SK-N-DZ (cell line): ENCODE results near the gene EPB41L2.
"Not testable (repeated sequence)": the region's sequence is repeated elsewhere in the genome, so short reads cannot be mapped to it uniquely, and the experiment has no call there.

Source experiments
- DNase-seq: peaks from one replicate; pipeline ENCODE4 v3.0.0-alpha.2; 2015; ENCODE audit warnings: low spot score

EPB41L2 gene

GRCh38 chr6:131037194-131037897 lies 25.7 kb downstream of the EPB41L2 start:
- DNase-seq: no peak

GRCh38 chr6:131036601-131037000 lies 26.4 kb downstream of the EPB41L2 start:
- no peak for DNase-seq

DNA sequence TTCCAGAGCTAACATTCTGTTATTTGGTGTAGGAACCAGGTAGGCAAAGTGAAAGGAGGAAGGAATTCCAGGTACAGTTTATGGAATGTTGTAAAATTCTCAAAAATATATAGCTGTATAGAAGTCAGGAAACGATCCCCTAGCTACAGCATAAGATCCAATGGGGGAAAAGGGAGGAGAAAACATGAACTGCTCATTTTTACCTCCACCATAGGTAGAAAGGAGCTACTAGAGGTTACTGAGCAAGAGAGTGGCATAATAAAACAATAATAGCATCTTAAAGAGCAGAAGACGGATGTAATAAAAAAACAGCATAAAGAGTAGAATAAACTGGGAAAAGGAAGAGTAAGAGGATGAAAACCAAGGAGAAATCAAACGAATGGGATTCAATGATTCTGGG lies 26.9 kb downstream of the EPB41L2 start:
- no peak for DNase-seq

GRCh38 chr6:131035582-131035981 lies 27.5 kb downstream of the EPB41L2 start:
- no peak for DNase-seq

- no peak for DNase-seq
Measured at GRCh38 chr6:131033631-131034030, 29.4 kb downstream of the EPB41L2 start.

GRCh38 chr6:131029626-131030297 lies 33.3 kb downstream of the EPB41L2 start:
- no peak for DNase-seq

- DNase-seq: no peak
Measured at GRCh38 chr6:131027326-131027725, 35.7 kb downstream of the EPB41L2 start.

DNA sequence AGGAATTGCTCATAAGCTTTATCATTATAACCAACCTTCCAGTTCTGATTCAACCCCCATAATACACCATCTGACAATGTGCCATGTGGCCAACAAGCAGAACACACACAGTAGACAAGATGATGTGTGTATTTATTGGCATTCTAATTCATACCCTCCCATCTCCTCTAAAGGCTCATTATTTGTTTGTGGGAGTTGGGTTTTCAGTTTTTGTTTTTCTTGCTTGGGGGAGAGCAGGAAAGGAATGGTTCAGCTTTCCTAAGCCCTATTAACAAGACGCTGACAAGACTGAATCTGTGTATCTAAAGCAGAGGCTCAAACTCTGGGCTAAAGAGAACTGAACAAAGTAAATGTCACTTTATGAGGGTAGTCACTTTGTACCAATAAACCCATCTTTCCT lies 36.8 kb downstream of the EPB41L2 start:
- no peak for DNase-seq

DNA sequence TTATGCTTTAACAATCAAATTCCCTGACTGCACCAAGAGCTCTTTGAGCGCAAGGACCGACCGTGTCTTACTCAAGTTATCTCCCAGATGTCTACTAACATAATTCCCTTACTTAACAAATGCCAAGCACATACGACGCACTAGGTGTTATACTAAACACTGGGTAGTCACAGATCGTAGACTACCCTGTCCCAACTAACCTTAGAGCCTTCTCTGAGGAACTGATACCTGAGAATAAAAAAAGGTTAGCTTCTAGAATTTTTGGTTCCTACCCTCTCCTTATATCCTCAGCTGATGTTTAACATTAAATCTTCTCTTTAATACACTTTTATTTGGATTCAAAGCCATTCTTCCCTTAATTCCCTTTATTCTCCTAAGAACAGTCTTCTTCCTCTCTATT lies 38.5 kb downstream of the EPB41L2 start:
- DNase-seq: no peak

DNA sequence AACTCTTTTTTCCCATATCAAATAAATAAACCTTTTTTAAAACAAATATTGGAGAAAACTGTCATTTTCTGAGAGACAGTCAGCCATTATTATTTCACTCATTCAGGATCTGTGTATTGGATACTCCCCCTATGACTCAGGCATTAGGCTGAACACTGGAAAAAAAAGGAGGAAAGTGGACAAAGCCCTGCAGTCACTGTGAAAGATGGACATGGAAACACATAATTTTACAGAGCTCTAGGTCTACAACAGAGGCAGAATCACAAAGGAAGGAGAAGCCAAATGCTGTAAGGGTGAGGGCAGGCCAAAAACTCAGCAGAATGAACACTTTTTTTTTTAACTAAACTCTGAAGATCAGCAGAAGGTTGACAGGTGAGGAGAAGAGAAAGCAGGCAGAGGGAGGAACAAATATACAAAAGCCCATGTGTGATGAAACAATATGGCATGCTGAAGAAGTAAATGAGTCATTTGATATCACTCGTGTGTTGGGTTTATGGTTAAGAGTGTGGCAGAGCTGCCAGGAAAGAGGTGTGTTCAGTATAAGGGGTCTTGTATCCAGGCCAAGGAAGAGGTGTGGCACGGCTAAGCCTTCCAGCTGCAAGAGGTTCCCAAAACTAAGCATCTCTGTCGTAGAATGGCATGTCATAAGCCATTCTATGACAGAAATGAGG lies 39.1 kb downstream of the EPB41L2 start:
- DNase-seq: no peak

DNA sequence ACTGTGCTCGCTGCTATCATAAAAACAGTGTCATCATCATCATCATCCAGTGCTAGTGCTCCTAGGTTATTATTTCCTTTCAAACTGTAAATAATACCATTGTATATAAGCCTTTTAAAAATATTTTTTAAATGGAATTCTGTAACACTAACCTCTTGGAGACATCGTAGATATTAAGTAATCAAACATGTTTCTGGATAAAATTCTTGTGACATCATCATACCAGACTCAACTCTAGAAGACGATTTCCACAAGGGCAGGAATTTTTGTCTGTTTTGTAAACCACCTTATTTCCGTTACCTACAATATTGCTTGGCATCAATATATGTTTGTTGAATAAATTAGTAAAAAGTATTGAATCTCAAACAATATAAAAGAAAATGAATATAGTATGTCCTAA lies 40.4 kb downstream of the EPB41L2 start:
- DNase-seq: no peak

- no peak for DNase-seq
Measured at GRCh38 chr6:131017962-131018361, 45.1 kb downstream of the EPB41L2 start.

DNA sequence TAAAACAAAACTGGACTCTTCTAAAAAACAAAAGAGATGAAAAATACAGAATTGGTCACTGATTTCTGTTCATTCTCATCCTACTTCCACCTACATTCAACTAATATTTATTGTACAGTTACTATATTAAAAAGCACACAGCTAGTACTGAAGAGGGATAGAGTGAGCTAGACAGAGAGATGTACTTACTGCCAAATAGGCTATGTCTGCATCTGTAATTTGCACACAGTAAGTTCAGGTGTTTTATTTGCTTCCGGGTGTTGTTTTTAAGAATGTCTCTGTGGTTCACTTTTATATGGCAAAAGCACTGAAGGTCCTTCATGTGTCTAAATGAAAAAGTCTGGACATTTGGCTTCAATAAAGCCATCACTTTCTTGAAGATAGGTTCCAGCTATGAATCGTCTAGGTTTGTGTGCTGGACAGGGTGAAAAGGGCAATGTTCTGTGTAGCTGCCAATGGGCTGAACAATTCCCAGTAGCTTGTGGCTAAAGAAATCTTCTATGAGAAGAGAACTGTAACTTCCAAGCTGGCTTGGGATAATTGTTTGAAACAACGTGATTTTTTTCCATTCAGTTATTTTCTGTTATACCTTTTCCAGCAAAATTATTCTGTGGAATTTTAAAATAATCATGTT lies 47.3 kb downstream of the EPB41L2 start:
- DNase-seq: no peak

GRCh38 chr6:131015025-131015591 lies 47.9 kb downstream of the EPB41L2 start:
- peak; percentile 6 for DNase-seq

- no peak for DNase-seq
Measured at GRCh38 chr6:131014080-131014776, 48.8 kb downstream of the EPB41L2 start.

DNA sequence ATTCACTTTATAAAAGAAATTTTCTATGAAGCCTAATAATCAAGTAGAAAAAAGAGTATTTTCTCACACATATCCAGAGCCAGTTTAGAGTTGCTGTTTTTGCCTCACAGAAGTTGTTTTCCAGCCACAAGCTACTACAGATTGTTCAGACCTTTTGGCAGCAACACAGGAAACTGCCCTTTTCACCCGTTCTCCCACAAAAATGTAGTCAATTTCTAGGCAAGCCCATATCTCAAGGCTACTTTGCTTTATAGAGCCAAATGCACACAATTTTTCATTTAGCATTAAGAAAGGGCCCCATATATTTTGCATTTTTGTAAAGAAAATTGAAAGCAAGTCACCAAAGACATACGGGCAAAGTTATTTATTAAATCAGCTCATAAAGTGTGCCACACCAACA lies 49.5 kb downstream of the EPB41L2 start:
- DNase-seq: no peak

GRCh38 chr6:131009790-131010189 lies 53.3 kb downstream of the EPB41L2 start:
- DNase-seq: no peak

DNA sequence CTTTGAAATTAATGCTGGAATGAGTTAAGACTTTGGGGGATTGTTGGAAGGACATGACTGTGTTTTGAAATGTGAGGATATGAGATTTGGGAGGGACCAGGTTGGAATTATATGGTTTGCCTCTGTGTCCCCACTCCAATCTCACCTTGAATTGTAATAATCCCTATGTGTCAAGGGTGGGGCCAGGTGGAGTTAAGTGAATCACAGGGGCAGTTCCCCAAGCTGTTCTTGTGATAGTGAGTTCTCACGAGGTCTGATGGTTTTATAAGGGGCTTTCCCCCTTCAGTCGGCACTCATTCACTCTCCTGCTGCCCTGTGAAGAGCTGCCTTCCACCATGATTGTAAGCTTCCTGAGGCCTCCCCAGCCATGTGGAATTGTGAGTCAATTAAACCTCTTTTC lies 54.1 kb downstream of the EPB41L2 start:
- not testable (repeated sequence) for DNase-seq

DNA sequence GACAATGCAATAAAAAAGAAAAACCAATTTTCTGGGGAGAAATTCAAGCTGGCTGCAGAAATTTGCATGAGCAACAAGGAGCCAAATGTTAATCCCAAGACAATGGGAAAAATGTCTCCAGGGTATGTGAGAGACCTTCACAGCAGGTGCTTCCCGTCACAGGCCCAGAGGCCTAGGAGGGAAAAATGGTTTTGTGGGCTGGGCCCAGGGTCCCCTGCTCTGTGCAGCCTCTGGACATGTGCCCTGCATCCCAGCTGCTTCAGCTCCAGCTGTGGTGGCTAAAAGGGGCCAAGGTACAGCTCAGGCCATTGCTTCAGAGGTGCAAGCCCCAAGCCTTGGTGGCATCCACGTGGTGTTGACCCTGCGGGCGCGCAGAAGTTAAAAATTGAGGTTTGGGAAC lies 55.1 kb downstream of the EPB41L2 start:
- not testable (repeated sequence) for DNase-seq

- no peak for DNase-seq
Measured at GRCh38 chr6:131007286-131007685, 55.8 kb downstream of the EPB41L2 start.

- DNase-seq: no peak
Measured at GRCh38 chr6:131005439-131006016, 57.5 kb downstream of the EPB41L2 start.
